Measurements from ENCODE around the gene RCVRN.
"Not testable (repeated sequence)": the region's sequence is repeated elsewhere in the genome, so short reads cannot be mapped to it uniquely, and the experiment has no call there.

The RCVRN gene

DNA sequence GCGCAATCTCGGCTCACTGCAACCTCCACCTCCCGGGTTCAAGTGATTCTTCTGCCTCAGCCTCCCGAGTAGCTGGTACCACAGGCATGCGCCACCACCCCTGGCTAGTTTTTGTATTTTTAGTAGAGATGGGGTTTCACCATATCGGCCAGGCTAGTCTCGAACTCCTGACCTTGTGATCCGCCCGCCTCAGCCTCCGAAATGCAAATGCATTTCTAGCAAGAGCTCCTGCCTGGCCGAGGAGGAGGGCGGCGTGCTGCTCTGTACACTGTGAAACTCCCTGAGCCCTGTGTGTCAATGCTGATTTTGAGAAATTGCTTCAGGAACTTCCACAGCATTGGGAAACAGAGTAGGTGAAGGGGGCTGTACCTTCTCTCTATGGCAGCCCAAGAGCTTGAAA lies 16.1 kb upstream of the RCVRN start:
- not testable (repeated sequence) for DNase-seq

DNA sequence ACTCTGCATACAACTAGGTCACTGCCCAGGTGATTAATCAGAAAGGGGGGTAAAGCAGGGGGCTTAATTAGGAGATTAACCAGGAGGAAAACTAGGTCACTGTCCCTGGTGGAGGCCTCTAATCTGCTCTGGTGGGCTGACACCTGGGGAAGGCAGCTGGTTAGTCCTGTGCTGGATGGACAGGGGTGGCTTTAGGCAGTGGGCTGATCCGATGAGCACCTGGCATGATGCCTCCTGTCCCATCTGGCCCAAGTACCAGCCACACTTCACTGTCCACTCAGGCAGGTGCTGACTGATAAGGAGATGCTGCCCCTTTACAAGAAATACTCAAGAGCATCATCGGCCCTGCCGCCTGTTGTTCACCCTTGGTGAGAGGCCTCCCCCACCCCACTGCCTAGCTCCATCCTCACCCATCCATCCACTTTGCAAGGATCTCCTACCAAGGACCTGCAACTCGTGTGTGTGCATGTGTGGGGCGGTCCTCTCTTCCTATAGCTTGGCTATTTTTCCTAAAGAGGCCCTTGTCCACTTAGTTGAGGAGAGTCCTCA lies 13.8 kb upstream of the RCVRN start:
- DNase-seq, result no peak

DNA sequence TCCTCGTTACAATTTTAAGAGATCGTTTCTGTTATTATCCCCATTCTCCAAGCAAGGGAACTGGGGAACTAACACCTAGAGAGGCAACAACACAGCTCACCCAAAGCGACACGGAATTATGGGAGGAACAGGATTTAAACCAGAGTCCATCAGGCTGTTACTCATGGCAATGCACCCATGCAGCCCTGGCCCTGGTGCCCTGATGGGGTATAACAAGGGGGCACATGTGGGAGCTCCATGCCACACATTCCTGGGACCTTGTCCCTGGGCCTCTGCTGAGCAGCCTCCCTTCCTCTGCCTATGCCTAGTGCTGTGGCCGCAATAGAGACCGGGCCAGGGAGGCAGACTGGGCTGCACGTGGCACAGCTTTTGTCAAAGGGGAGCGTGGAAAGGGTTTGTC lies 13.3 kb upstream of the RCVRN start:
- DNase-seq, result no peak

DNA sequence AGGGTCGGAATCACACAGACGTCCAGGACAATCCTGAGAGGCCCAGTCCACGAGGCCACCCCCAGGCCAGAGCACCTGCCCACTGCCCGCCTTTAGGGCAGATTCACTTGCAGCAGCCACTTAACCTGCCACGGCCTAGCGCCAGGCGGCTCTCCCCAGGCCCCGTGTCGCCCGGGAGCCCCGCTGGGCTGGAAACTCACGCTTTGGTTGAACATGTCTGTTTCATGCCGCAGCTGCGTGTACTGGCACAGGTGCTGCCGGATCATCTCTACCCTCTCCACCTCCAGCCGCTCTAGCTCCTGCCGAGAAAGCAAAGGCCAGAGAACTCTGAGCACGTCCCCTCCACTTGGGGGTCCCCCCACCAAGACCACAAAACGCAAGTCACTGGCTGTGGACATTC lies 12.7 kb upstream of the RCVRN start:
- no peak for DNase-seq

DNA sequence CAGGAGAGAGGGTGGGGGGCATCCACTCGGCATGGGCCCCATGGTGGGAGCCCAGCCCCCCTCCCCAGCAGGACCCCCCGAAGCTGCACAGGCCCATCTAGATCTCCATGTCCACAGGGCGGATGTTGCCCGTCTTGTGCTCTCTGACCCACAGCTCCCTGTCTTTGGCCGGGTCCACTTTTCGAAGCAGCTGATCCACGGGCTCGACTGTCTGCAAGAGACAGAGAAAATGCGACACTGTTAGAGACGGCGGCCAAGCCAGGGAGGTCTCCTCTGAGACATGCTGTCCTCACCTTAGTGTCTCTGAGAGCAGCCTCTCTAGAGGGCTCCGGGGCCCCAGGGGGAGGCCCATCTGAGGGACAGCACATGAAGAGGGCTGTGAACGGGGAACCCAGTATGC lies 12.1 kb upstream of the RCVRN start:
- no peak for DNase-seq

DNA sequence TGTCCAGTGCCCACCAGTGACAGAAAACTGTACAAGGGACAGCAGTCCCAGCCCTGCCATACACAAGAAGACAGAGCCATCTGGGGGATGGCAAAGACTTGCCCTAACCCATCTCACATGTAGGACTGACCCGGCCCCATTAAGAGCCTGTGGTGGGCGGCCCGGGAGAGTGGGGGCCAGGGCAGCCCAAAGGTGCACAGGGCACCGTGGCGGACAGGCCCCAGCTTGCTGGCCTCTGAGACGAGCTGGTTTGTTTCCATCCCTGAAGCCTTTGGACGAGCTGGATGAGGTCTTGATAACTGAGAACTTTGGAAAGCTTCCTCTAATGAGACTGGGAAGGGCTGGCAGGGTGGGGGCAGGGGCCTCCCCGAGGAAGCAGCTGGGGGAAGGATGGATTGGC lies 11.0 kb upstream of the RCVRN start:
- no peak for DNase-seq

DNA sequence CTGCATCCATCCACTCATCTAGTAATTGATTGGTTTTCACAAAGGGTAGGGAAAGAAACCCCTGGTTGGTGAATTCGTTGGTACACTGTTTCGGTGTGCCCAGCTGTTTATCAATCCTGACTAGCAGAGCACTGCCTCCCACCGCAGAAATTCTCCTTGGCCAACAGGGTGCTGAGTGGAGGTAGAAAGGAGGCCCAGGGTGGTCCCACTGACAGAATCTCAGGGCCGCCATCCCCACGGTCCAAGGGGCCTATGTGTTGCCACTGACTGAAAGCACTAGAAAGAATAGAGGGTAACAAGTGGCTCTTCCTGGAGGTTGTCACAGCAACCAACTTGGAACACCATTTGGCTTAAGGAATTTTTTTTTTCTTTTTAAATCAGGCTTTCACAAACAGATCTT lies 8.4 kb upstream of the RCVRN start:
- DNase-seq, result no peak

DNA sequence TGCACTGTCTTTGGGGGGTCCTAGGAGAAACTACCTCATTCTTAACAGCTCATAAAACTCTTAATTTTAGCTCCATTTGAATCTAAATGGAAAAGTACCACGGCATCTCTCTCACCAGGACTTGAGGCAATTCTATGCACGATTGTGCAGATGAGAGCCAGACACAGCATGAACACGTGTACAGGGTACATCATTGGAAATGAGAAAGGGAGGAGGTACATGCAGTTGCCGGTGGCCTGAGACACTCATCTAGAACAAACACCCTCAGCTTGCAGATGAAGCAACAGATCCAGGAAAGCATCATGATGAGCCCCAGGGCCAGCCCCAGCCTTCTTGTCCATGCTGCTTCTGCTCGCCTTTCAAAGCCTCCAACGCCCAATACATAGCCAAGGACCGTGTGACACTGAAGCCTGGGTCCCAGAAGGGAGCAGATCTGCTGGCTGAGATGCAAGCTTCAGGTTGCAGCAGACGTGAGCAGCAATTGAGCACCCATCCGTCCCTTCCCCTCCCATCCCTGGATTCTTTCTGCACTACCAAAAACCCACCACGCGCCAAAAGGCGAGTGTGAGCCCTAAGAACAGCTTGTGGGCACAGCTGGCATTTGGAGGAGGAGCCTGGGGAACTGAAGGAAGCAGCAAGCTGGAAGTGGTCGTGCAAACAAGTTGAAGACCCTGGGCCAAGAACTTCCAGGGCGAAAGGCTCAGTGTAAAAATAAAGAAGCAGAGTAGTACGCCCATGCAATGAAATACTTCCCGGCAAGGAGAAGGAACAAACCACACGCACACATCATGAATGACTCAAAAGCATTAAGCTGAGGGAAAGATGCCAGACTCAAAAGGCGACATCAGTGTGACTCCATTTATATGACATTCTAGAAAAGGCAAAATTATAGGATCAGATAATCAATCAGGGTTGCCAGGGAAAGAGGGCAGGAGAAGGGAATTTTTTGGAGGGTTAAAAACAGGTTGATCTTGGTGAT lies 7.3 kb upstream of the RCVRN start:
- no peak for DNase-seq

DNA sequence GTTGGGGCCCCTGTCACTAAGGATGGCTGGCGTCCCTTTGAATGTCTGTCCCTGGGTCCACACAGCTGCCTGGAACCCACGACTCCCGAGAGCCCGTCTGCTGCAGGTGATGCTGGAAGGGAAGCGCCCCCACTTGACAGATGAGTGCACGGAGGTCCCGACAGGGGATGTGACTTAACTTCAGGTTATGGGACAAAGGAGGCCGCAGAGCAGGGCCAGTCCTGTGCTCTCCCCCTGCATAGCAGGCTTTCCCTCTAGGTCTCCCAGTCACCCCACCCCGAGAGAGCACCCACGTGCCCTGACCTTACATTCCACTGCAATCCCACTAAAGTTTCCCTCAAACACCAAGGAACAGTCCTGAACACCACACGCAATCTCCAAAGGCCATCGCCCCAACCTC lies 6.0 kb upstream of the RCVRN start:
- no peak for DNase-seq

DNA sequence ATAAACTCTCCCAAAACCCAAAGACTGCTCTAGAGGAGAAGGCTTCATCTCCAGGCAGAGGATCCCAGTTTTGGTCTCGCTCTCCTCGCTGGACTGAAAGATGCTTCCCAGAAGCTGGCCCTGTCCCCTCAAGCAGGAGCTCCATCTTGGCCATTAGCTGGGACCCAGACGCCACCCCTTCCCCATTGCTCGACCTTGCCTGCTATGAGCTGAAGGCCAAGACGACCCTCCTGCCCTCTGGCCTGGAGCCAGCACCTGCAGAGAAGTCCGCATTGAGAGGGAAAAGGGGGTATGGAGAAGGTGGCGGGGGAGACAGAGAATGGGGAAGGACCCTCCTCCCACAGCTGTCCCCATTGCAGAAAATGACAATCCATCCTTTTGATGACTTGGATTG lies 3.6 kb upstream of the RCVRN start:
- DNase-seq, result no peak

DNA sequence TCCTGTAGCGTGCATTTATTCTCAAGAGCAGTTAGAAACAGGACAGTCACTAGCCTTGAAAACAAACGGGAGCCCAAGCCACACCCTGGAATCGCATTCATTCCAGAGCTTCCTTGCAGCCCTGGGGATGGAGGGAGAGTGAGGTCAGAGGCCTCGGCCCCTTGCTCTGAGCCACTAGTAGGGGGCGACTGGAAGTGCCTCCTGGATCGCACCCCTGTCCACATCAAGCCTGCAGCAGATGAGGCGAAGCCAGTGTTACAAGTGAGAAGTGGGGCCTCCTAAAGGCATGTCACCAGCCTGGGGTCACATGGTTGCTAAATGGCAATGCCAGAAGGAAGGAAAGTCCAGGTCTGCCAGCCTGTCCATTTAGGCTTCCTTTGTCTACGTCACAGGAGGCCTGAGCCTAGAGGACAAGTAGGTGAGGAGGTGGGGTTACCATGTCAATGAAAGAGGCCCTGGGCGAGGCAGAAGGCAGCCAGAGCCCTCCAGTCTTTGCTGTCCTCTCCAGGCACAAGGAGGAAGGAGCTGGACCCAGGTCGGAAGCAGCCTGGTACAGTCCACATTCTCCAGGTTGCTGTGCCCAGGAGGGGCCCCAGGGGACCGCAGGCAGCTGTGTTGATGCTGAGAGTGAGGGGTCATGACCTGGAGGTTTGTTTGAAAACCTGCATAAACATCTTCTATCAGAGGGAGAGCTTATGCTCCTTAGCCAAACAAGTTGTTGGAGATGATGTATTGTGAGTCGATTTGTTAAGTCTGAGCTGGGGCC lies 3.0 kb upstream of the RCVRN start:
- no peak for DNase-seq

DNA sequence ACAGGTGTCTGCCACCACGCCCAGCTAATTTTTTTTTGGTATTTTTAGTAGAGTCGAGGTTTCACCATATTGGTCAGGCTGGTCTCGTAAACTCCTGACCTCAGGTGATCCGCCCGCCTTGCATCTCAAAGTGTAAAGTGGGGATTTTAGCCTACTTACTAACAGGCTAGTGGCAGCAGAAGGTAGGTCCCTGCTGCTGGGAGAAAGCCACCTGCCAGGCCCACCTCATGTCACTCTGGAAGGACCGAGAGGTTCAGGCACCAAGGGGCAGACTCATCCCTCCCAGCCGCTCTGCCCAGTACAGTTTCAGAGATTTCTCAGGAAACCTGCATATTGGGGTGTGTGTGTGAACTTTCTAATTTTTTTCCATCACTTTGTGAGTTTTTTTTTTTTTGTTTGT lies 2.1 kb upstream of the RCVRN start:
- no peak for DNase-seq

DNA sequence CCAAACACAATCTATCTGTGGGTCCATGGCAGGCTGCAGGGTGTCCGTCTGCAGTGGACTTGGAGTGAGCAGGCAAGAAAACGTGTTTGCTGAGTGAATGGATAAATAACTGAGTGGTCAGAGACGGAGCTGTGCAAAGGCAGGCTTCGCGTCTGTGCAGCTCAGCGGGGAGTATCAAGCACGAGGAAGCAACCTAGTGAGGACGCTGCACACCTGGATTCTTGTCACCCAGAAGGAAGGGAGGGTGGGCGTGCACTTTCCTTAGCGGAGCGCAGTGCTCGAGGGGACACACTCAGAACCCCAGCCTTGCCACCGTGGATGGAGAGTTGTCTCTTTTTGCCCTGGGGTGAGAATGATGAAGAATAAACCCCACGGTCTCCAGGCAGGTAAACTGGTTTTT lies 1.5 kb upstream of the RCVRN start:
- DNase-seq, result no peak

DNA sequence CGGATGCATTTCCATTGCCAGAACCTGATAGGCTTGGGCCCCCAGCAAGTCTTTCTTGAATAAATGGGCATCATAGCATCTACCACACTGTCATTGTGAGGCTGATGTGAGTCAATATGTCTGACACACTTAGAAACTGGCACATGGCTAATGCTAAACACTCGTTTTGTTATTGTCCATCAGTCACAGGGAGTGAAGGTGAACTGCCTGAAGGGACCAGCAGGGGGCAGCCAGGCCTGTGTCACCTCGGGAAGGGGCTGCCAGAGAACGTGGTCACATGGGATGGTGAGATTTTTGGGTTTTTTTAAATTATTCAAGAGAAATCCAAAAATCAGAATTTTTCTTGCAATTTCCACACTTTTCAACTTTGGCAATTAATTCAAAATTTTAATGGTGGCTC lies 831 bp upstream of the RCVRN start:
- DNase-seq, result peak; percentile 9

DNA sequence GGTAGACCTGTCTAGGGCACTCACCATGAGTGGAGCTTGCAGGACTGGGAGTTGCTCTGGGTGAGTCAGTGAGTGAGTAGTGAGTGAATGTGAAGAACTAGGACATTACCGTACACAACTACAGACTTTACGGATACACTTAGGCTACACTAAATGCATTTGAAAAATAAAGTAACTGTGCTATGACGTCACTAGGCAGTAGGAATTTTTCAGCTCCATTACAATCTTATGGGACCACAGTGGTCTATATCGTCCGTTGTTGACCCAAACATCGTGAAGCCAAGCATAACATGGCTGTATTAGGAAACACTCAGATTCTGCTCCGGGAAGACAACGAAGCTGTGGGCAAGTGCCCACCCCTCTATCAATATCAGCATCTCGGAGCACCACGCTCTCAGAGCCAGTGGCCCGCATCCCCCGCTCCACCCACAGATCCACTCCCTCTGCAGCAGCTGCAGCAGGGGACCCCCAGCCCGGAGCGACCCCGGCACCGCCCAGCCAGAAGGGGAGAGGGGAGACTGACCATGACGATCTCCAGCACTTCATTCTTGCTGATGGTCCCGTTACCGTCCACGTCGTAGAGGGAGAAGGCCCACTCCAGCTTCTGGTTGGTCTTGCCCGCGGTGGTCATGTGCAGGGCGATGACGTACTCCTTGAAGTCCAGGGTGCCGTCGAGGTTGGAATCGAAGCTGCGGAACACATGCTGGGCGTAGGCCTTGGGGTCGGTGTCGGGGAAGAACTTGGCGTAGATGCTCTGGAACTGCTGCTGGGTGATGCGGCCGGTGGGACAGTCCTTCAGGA lies 594 bp downstream of the RCVRN start:
- no peak for DNase-seq

DNA sequence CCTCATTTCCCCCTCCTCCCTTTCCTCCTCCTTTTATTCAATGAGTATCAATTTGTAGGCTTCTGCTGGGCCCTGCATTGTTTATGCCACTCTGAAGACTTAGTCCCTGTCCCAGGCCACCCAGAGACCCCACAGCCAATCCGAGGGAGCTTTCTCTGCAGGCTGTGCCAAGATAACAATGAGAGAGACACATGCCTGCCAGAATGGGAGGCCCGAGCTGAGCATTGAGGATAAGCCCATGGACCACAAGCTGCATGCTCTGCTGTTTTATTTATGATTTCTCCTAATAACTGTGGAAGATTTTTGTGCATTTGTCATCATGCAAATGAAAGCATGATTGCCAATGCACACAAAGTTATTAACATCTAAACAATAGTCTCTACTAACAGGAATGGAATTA lies 3.0 kb downstream of the RCVRN start:
- DNase-seq, result no peak

DNA sequence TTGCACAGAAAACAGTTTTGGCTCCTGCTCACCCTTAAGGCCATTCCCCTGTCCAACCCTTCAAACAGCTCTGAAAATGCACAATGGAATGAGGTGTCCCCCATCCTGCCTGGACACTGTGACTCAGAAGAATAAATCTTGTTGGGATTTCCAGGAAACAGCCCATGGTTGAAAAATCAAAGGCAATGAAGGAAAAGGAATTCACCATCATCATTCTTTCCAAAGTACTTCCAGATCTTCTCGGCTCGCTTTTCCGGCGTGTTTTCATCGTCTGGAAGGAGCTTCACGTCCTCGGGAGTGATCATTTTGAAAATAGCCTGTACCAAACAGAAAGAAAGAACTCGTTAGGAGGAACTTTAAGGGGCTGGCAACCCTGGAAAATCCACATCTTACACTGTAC lies 4.3 kb downstream of the RCVRN start:
- DNase-seq, result no peak

DNA sequence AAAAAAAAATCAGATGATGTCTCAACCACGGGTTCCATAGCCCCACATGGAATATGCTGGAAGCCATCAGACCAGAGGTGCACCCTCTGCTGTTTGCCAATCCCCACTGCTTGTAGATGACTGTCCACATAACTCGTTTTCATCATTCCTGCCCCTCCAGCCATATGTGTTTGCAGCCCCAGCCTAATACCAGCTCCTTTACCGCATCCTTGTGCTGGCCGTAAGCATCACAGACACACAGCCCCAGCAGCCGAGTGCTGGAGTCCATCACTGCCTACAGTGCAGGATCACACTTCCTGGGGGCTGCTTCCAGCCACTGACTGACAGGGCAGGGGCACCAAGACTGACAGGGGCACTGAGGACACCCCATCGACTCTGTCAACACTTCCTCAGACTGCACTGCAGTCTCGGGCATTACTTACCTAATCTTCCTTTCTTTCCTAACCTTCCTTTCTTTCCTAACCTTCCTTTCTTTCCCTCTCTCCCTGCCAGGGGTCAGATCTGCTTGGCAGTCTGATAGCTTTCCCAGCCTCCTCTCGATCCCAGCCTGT lies 5.0 kb downstream of the RCVRN start:
- no peak for DNase-seq

DNA sequence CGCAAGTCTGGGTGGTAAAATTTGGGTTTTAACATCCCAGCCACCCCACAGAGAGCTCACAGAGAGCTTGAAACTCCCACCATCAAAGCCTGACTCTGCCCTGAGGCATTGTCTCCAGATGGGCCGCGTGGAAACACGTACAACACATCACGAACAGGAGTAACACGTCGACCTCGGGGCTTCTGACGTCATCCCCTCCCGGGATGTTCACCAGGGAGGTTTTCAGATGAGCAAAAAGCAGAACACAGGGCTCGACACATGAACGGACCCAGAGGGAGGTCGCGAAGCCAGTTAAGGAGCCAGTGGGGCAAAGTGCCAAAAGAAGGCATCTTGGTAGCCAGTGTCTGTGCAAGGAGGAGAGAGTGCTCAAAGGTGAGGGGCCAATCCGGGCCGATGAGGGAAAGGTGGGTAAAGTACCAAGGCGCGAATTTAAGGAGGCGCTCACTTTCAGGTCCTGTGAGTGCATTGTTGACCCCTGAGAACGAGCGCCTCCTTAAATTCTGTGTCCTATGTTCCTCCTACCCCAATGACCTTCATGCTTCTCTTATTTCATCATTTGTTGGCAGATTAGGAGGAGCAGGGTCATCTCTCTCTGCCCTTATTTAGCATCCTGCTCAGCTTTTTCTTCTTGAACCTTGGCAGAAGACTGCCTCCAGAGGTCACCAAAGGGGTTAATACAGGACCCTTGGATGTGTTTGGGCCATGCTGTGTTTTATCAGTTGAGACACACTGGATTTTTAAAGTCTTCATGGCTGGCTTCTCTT lies 5.6 kb downstream of the RCVRN start:
- peak; percentile 14 for DNase-seq

DNA sequence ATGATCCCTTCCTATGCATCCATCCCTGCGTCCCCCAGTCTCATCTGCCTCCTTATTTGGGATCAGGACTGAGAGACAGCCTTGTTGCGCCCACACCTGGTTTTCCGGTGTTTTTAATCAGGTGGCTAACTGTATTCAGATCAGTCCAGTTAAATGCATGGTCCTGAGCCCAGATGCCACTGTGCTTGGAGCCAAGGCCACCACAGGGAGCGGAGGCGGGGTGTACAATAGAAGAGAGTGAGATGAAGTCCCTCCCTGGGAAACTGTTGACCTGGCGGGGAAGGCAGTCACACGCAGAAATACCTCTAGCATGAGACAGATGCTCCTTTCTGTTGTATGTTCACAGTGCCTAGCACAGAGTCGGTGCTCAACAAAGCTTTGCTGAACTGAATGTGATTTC lies 6.3 kb downstream of the RCVRN start:
- no peak for DNase-seq

DNA sequence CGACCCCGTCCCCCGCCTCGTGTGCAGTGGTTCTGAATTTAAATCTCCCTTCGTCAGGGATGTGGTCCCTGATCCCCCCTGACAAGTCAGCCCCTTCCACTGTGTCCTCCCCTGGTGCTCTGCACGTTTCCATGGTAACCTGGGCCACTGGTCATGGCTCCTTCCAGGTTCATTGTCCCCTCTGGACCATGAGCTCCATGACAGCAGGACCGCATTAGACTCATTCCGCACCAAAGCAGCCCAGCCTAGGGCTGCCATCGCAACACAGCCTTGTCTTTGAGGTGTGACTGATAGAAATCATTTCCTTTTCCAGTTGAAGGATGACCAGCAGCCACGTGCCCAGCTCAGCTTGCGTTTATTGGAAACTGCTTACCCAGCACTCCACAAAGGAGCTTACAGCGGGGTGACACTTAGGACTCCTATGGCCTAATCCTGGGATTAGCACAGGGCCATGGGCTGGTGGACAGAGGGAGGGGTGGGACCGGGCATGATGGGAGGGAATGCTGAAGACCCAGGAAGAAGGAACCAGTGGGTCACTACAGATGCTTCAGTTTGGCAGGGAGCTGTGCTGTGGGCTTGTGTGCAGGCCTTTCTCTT lies 7.6 kb downstream of the RCVRN start:
- no peak for DNase-seq

DNA sequence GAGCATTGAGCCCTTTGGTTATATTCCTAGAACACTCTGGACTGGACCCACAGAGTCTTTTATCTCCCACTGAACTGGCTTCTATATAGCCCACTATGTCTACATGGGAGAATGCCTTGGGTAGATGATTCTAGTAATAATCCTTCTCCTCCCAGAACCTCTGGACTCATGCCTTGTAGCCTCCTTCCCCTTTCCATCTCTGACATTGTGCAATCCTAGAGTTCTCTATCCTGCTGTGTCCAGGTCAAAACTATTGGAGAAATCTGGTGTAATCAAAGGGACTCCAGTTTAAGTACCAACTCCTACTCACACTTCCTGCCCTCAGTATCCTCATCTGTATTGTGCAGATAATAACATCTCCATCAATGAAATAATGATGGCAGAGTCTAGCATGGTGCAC lies 9.1 kb downstream of the RCVRN start:
- peak; percentile 72 for DNase-seq
